MG63 (cell line): Measurements from ENCODE around the gene CST6. TPM values are rescaled to one million over a fixed set of nuclear protein-coding genes. Genes with fewer than 3 reads are reported as not detected.
A peak's percentile ranks its signal among the peaks of the same experiment; 100 is the strongest.

ENCODE experiments used
- DNase-seq: peaks from one replicate; pipeline ENCODE4 v3.0.0-alpha.2; 2020
- H3K27me3 ChIP-seq: fragments of 250-450 bp; sonication (Bioruptor Pico); 2 replicates; pipeline ENCODE4 v1.5.1; 2020; ENCODE audit warnings: mild to moderate bottlenecking, moderate library complexity
- H3K36me3 ChIP-seq: fragments of 250-450 bp; sonication (Bioruptor Pico); 2 replicates; pipeline ENCODE4 v1.5.1; 2020; ENCODE audit warnings: mild to moderate bottlenecking, moderate library complexity
- H3K4me3 ChIP-seq: fragments of 250-450 bp; sonication (Bioruptor Pico); 2 replicates; pipeline ENCODE4 v1.5.1; 2020; ENCODE audit warnings: mild to moderate bottlenecking, moderate library complexity
- H3K9me3 ChIP-seq: fragments of 250-450 bp; sonication (Bioruptor Pico); 2 replicates; pipeline ENCODE4 v1.5.1; 2020; ENCODE audit warnings: mild to moderate bottlenecking, moderate library complexity
- total RNA-seq: library from RNA; depleted of rRNA; stranded (reverse); fragments of >200 nt; shearing (Covaris generic); gene quantifications from 2 replicates; pipeline ENCODE4 v1.2.3, GENCODE V29; 2014; ENCODE audit warnings: low replicate concordance

The CST6 gene
- total RNA-seq, 1 experiment from 2014 or later = not detected

GRCh38 chr11:65981101-65981740 lies 30.6 kb upstream of the CST6 start:
- H3K9me3 ChIP-seq = no peaks in the 10 kb centered on the region
- H3K27me3 ChIP-seq = no peaks in the 10 kb centered on the region
- H3K36me3 ChIP-seq = peaks cover 10% of the 10 kb centered on the region
- DNase-seq = no peak
- no peak overlapping the region for H3K4me3 ChIP-seq

GRCh38 chr11:65981972-65982823 lies 29.6 kb upstream of the CST6 start:
- Histone ChIP-seq H3K4me3 (no peak overlapping the region), H3K27me3 (no peaks in the 10 kb centered on the region), H3K9me3 (no peaks in the 10 kb centered on the region), H3K36me3 (peaks cover 10% of the 10 kb centered on the region)
- DNase-seq = no peak

- no peak for DNase-seq
- Histone ChIP-seq H3K4me3 (no peak overlapping the region), H3K27me3 (no peaks in the 10 kb centered on the region), H3K9me3 (no peaks in the 10 kb centered on the region), H3K36me3 (peaks cover 7% of the 10 kb centered on the region)
Measured at GRCh38 chr11:65982824-65983588, 28.8 kb upstream of the CST6 start.

- Histone ChIP-seq H3K27me3 (no peaks in the 10 kb centered on the region), H3K4me3 (no peak overlapping the region), H3K9me3 (no peaks in the 10 kb centered on the region), H3K36me3 (peaks cover 5% of the 10 kb centered on the region)
- no peak for DNase-seq
Measured at GRCh38 chr11:65983589-65983987, 28.2 kb upstream of the CST6 start.

GRCh38 chr11:65987336-65987735 lies 24.5 kb upstream of the CST6 start:
- H3K36me3 ChIP-seq = peaks cover 18% of the 10 kb centered on the region
- DNase-seq = no peak
- H3K27me3 ChIP-seq = no peaks in the 10 kb centered on the region
- H3K4me3 ChIP-seq = no peak overlapping the region
- H3K9me3 ChIP-seq = no peaks in the 10 kb centered on the region

- Histone ChIP-seq H3K27me3 (no peaks in the 10 kb centered on the region), H3K36me3 (peaks cover 18% of the 10 kb centered on the region), H3K4me3 (no peak overlapping the region), H3K9me3 (no peaks in the 10 kb centered on the region)
- peak; percentile 77 for DNase-seq
Measured at GRCh38 chr11:65988791-65989592, 22.8 kb upstream of the CST6 start.

- DNase-seq = no peak
- Histone ChIP-seq H3K36me3 (peaks cover 26% of the 10 kb centered on the region), H3K9me3 (no peaks in the 10 kb centered on the region), H3K4me3 (no peak overlapping the region), H3K27me3 (no peaks in the 10 kb centered on the region)
Measured at GRCh38 chr11:65992056-65992455, 19.8 kb upstream of the CST6 start.

GRCh38 chr11:65997286-65997685 lies 14.5 kb upstream of the CST6 start:
- H3K27me3 ChIP-seq = no peaks in the 10 kb centered on the region
- peaks cover 43% of the 10 kb centered on the region for H3K36me3 ChIP-seq
- DNase-seq = no peak

GRCh38 chr11:66001942-66002647 lies 9.7 kb upstream of the CST6 start, which contains the start of the genes BANF1 and EIF1AD:
TSS of gene BANF1 (plus strand) at chr11:66002503. CDS start at chr11:66003251, 748 bp downstream.
TSS of gene EIF1AD (minus strand) at chr11:66002157. CDS start at chr11:66000389, 1,768 bp downstream.
- Histone ChIP-seq H3K36me3 (peaks cover 69% of the 10 kb centered on the region), H3K4me3 (peak within 1 kb of the TSS; percentile 90), H3K27me3 (no peaks in the 10 kb centered on the region), H3K9me3 (no peaks in the 10 kb centered on the region)
- peak; percentile 97 for DNase-seq

More at GRCh38 chr11:65997286-65997685, 14.5 kb upstream of the CST6 start:
- Histone ChIP-seq H3K9me3 (no peaks in the 10 kb centered on the region), H3K4me3 (no peak overlapping the region)

- peak; percentile 41 for DNase-seq
- peaks cover 64% of the 10 kb centered on the region for H3K36me3 ChIP-seq
Measured at GRCh38 chr11:66002648-66003225, 9.1 kb upstream of the CST6 start.

GRCh38 chr11:66003291-66003690 lies 8.5 kb upstream of the CST6 start:
- no peak for DNase-seq
- peaks cover 60% of the 10 kb centered on the region for H3K36me3 ChIP-seq
- H3K9me3 ChIP-seq = no peaks in the 10 kb centered on the region
- H3K4me3 ChIP-seq = peak overlapping the region; percentile 90
- H3K27me3 ChIP-seq = no peaks in the 10 kb centered on the region

More at GRCh38 chr11:66002648-66003225, 9.1 kb upstream of the CST6 start:
- H3K4me3 ChIP-seq = peak overlapping the region; percentile 90
- no peaks in the 10 kb centered on the region for H3K27me3 ChIP-seq
- H3K9me3 ChIP-seq = no peaks in the 10 kb centered on the region

- Histone ChIP-seq H3K36me3 (peaks cover 51% of the 10 kb centered on the region), H3K27me3 (no peaks in the 10 kb centered on the region), H3K9me3 (no peaks in the 10 kb centered on the region), H3K4me3 (no peak overlapping the region)
- DNase-seq = no peak
Measured at GRCh38 chr11:66004186-66004585, 7.6 kb upstream of the CST6 start.

- no peaks in the 10 kb centered on the region for H3K27me3 ChIP-seq
- H3K36me3 ChIP-seq = peaks cover 34% of the 10 kb centered on the region
- H3K9me3 ChIP-seq = no peaks in the 10 kb centered on the region
- DNase-seq = no peak
- no peak overlapping the region for H3K4me3 ChIP-seq
Measured at GRCh38 chr11:66006134-66006890, 5.5 kb upstream of the CST6 start.

GRCh38 chr11:66006891-66007176 lies 5.0 kb upstream of the CST6 start:
- Histone ChIP-seq H3K9me3 (no peaks in the 10 kb centered on the region), H3K27me3 (no peaks in the 10 kb centered on the region), H3K4me3 (no peak overlapping the region), H3K36me3 (peaks cover 34% of the 10 kb centered on the region)
- no peak for DNase-seq

- no peak for DNase-seq
- no peaks in the 10 kb centered on the region for H3K9me3 ChIP-seq
- H3K27me3 ChIP-seq = no peaks in the 10 kb centered on the region
- peaks cover 34% of the 10 kb centered on the region for H3K36me3 ChIP-seq
- H3K4me3 ChIP-seq = no peak overlapping the region
Measured at GRCh38 chr11:66007201-66007634, 4.6 kb upstream of the CST6 start.
